Right lobe of liver (tissue), 4 donors: ENCODE data around the gene HS6ST2.

Experiments
- CTCF ChIP-seq, 4 donors: fragments of 200-600 bp in 3 of 4; fragments of 450-650 bp in 1 of 4; IDR thresholded peaks; one replicate each; pipeline versions ENCODE4 v1.5.1 to v1.8.0; 2016 to 2022; ENCODE audit warnings: antibody characterized with exemption in 4 of 4, mild to moderate bottlenecking in 2 of 4
- POLR2A ChIP-seq: fragments of 450-650 bp; IDR thresholded peaks from one replicate; pipeline ENCODE4 v1.6.1; 2017; ENCODE audit warnings: antibody characterized with exemption, mild to moderate bottlenecking
- donor health status: DM: no; HTN: no; CAD: no.
- donor health status: DM: no; HTN: no; CAD: no.
- donor health status: DM: no; HTN: yes; CAD: no.

DNA sequence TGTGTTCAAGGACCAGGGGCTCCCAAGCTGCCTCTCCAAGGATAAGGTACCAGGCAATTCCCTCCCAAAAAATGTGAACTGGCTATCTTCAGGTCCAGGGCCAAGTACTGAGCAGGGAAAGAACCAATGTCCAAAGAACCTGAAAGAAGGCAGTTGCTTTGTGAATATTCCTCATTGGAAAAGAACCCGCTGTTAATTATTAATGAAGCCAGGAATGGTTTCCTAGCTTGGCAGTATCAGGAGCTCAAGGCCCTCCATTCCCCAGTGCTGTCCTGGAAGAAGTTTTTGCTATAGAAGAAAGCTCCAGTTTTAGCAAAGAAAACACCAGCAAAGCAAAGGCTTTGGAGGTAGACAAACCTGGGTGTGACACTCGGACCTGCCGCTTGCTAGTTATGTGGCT is 339.6 kb downstream of the HS6ST2 start:
- TF ChIP-seq CTCF (IDR thresholded peaks at IDR 0.05) (no peak), POLR2A (no peak)
